H1 (cell line): ENCODE measurements around the gene ID1. TPM values are rescaled to one million over a fixed set of nuclear protein-coding genes. Genes with fewer than 3 reads are reported as not detected.
"Not testable (repeated sequence)": the region's sequence is repeated elsewhere in the genome, so short reads cannot be mapped to it uniquely, and the experiment has no call there.

ENCODE experiments used
- CTCF ChIA-PET: fragments of 300-600 bp; sonication (Branson Sonifier 250); formaldehyde crosslinking; loops from one replicate; lab custom pipeline; 2021; ENCODE audit not compliant: partially characterized antibody; lab: Charles Lee
- POLR2A ChIA-PET: fragments of 300-600 bp; sonication (Branson Sonifier 250); formaldehyde crosslinking; loops from one replicate; lab custom pipeline; 2021; ENCODE audit warnings: inconsistent platforms; ENCODE audit not compliant: partially characterized antibody; lab: Charles Lee
- DNase-seq, 2 experiments: peaks; one replicate each; pipeline versions ENCODE4 v3.0.0 to v3.0.0-alpha.2; 2010 to 2022; ENCODE audit warnings: low spot score in 2 of 2, low read depth in 1 of 2, mixed read lengths in 1 of 2
- FAIRE-seq: peaks from 2 replicates; lab custom pipeline; 2011; peaks lifted over from hg19 to GRCh38; lab: Jason Lieb, UNC
- H2AFZ ChIP-seq: 2 replicates; pipeline ENCODE4 v1.8.1; 2012; ENCODE audit warnings: low read length, inconsistent platforms
- H2AK5ac ChIP-seq: 2 replicates; pipeline ENCODE4 v1.6.1; 2013; ENCODE audit warnings: low read depth, low read length
- H2BK120ac ChIP-seq: replicated peaks from 2 replicates; pipeline ENCODE3; 2013; ENCODE audit warnings: low read depth, low read length, inconsistent platforms
- H2BK12ac ChIP-seq: 2 replicates; pipeline ENCODE4 v1.6.1; 2013; ENCODE audit warnings: low read depth, low read length
- H2BK15ac ChIP-seq: 2 replicates; pipeline ENCODE4 v1.6.1; 2013; ENCODE audit warnings: low read length
- H2BK20ac ChIP-seq: 2 replicates; pipeline ENCODE4 v1.6.1; 2013; ENCODE audit warnings: low read length
- H2BK5ac ChIP-seq: 2 replicates; pipeline ENCODE4 v1.6.1; 2013; ENCODE audit warnings: low read depth, low read length
- H3K14ac ChIP-seq: 2 replicates; pipeline ENCODE4 v1.6.1; 2013; ENCODE audit warnings: inconsistent platforms; ENCODE audit not compliant: insufficient read length
- H3K18ac ChIP-seq: 2 replicates; pipeline ENCODE4 v1.6.1; 2013; ENCODE audit warnings: low read length; ENCODE audit errors: extremely low read depth
- H3K23ac ChIP-seq: 2 replicates; pipeline ENCODE4 v1.6.1; 2013; ENCODE audit warnings: inconsistent platforms; ENCODE audit not compliant: insufficient read length
- H3K23me2 ChIP-seq: 2 replicates; pipeline ENCODE4 v1.6.1; 2013; ENCODE audit warnings: low read depth, low read length
- H3K27ac ChIP-seq: 2 replicates; pipeline ENCODE4 v1.6.1; 2011; ENCODE audit warnings: low read depth, low read length, inconsistent platforms
- H3K27me3 ChIP-seq, 4 experiments: replicated peaks in 1 of 4; 1 replicate in 1 of 4; 2 replicates in 3 of 4; pipeline versions ENCODE4 v1.6.1 to v1.8.1; 2011 to 2013; ENCODE audit warnings: low read length in 3 of 4, mild to moderate bottlenecking in 3 of 4, inconsistent platforms in 2 of 4, mixed read lengths in 2 of 4, moderate library complexity in 1 of 4; ENCODE audit not compliant: control insufficient read depth in 3 of 4, insufficient read depth in 3 of 4; ENCODE audit errors: extremely low read depth in 1 of 4
- H3K36me3 ChIP-seq, 4 experiments: 2 replicates each; pipeline versions ENCODE4 v1.6.1 to v1.8.1; 2011 to 2013; ENCODE audit warnings: mild to moderate bottlenecking in 4 of 4, low read length in 3 of 4, moderate library complexity in 2 of 4, control low read depth in 1 of 4, inconsistent platforms in 1 of 4; ENCODE audit not compliant: insufficient read depth in 4 of 4, control insufficient read depth in 2 of 4
- H3K4ac ChIP-seq: replicated peaks from 2 replicates; pipeline ENCODE3; 2013; ENCODE audit warnings: low read length, low read depth, mixed read lengths, inconsistent platforms; ENCODE audit not compliant: insufficient read length
- H3K4me1 ChIP-seq, 4 experiments: replicated peaks in 1 of 4; 1 replicate in 1 of 4; 2 replicates in 3 of 4; pipeline versions ENCODE4 v1.6.1 to v1.8.1; 2011 to 2013; ENCODE audit warnings: low read length in 3 of 4, inconsistent platforms in 2 of 4, mixed read lengths in 1 of 4; ENCODE audit not compliant: insufficient read depth in 4 of 4, control insufficient read depth in 3 of 4
- H3K4me2 ChIP-seq, 2 experiments: 2 replicates each; pipeline versions ENCODE4 v1.6.1 to v1.8.1; 2011 to 2013; ENCODE audit warnings: low read depth in 2 of 2, low read length in 2 of 2, control low read depth in 1 of 2, inconsistent platforms in 1 of 2, mild to moderate bottlenecking in 1 of 2; ENCODE audit not compliant: insufficient read depth in 1 of 2
- H3K4me3 ChIP-seq, 4 experiments: fragments of 200-600, 300-600 bp in 1 of 4; sonication (generic), shearing (Covaris generic), sonication (Bioruptor Twin) in 1 of 4; 2 replicates each; pipeline versions ENCODE4 v1.5.1 to v1.8.1; 2011 to 2016; ENCODE audit warnings: low read length in 4 of 4, low read depth in 3 of 4, control low read depth in 2 of 4, inconsistent platforms in 2 of 4, mild to moderate bottlenecking in 2 of 4, mixed read lengths in 1 of 4, moderate library complexity in 1 of 4; ENCODE audit not compliant: insufficient read depth in 2 of 4; ENCODE audit errors: extremely low read depth in 1 of 4
- H3K56ac ChIP-seq: replicated peaks from 2 replicates; pipeline ENCODE3; 2013; ENCODE audit warnings: low read depth, mild to moderate bottlenecking, mixed read lengths, low read length, inconsistent platforms; ENCODE audit not compliant: insufficient read length
- H3K79me1 ChIP-seq: 2 replicates; pipeline ENCODE4 v1.6.1; 2013; ENCODE audit warnings: low read depth, low read length, control low read depth
- H3K79me2 ChIP-seq, 2 experiments: 2 replicates each; pipeline versions ENCODE4 v1.6.1 to v1.8.1; 2012 to 2013; ENCODE audit warnings: low read length in 2 of 2, mild to moderate bottlenecking in 2 of 2, inconsistent platforms in 1 of 2; ENCODE audit not compliant: insufficient read depth in 2 of 2, control insufficient read depth in 1 of 2
- H3K9ac ChIP-seq, 4 experiments: replicated peaks in 1 of 4; 1 replicate in 1 of 4; 2 replicates in 3 of 4; pipeline versions ENCODE4 v1.6.1 to v1.8.1; 2011 to 2013; ENCODE audit warnings: low read depth in 3 of 4, low read length in 3 of 4, control low read depth in 2 of 4, mild to moderate bottlenecking in 2 of 4, moderate library complexity in 2 of 4, inconsistent platforms in 1 of 4; ENCODE audit errors: extremely low read depth in 1 of 4
- H3K9me3 ChIP-seq, 2 experiments: 2 replicates each; pipeline versions ENCODE4 v1.6.1 to v1.8.1; 2012 to 2013; ENCODE audit warnings: mild to moderate bottlenecking in 2 of 2, moderate library complexity in 2 of 2, control low read depth in 1 of 2, inconsistent platforms in 1 of 2, low read depth in 1 of 2, low read length in 1 of 2, mixed read lengths in 1 of 2; ENCODE audit not compliant: insufficient read depth in 2 of 2
- H4K20me1 ChIP-seq, 2 experiments: replicated peaks in 1 of 2; 2 replicates each; pipeline versions ENCODE3 to v1.8.1; 2011 to 2013; ENCODE audit warnings: inconsistent platforms in 2 of 2, low read length in 2 of 2, mild to moderate bottlenecking in 1 of 2; ENCODE audit not compliant: insufficient read depth in 2 of 2, control insufficient read depth in 1 of 2
- H4K5ac ChIP-seq: 2 replicates; pipeline ENCODE4 v1.6.1; 2013; ENCODE audit warnings: low read length, low read depth, mixed read lengths, inconsistent platforms; ENCODE audit not compliant: insufficient read length
- H4K8ac ChIP-seq: 2 replicates; pipeline ENCODE4 v1.8.0; 2013; ENCODE audit warnings: mild to moderate bottlenecking, moderate library complexity, low read length, inconsistent platforms; ENCODE audit not compliant: insufficient read depth; ENCODE audit errors: extremely low read depth
- H4K91ac ChIP-seq: replicated peaks from 2 replicates; pipeline ENCODE3; 2013; ENCODE audit warnings: low read length, mixed read lengths, inconsistent platforms; ENCODE audit not compliant: insufficient read length
- CHD1 ChIP-seq: IDR thresholded peaks from 2 replicates; pipeline ENCODE4 v1.6.1; 2012; ENCODE audit warnings: low read depth, low read length, improper control_type of control experiment
- SAP30 ChIP-seq: fragments of 300-600 bp; sonication (generic); IDR thresholded peaks from 2 replicates; pipeline ENCODE4 v1.7.1; 2012; ENCODE audit warnings: low read length, moderate library complexity, mild to moderate bottlenecking, inconsistent platforms; ENCODE audit not compliant: insufficient read depth, insufficient replicate concordance
- TAF7 ChIP-seq: optimal IDR thresholded peaks from 2 replicates; pipeline ENCODE3; 2011; ENCODE audit warnings: low read depth, mild to moderate bottlenecking, inconsistent platforms, low read length, moderate library complexity, borderline replicate concordance
- WGBS, 2 experiments: shearing (Covaris generic) in 1 of 2; methylation state at CpG; one replicate each; pipeline versions ENCODE4 v1.1.6 to v1.1.7; 2013 to 2015; ENCODE audit warnings: low lambda C conversion rate in 2 of 2, mixed read lengths in 2 of 2, inconsistent platforms in 1 of 2, low coverage in 1 of 2, missing lambda C conversion rate in 1 of 2; ENCODE audit not compliant: insufficient replicate concordance in 2 of 2, insufficient coverage in 1 of 2, insufficient read length in 1 of 2; ENCODE audit errors: extremely low coverage in 1 of 2, missing lambda C conversion rate in 1 of 2; 5-methylcytosine and 5-hydroxymethylcytosine counted together
- polyA plus RNA-seq, 7 experiments: library from polyadenylated mRNA; depleted of rRNA in 3 of 7; stranded (reverse) in 5 of 7; unstranded in 2 of 7; fragments of >200 nt in 5 of 7; fragments of 200-250 nt in 2 of 7; gene quantifications; 1 replicate in 5 of 7; 2 replicates in 1 of 7; 4 replicates in 1 of 7; pipeline versions ENCODE4 v1.2.1 to v1.2.3, GENCODE V29; 2011 to 2013; ENCODE audit warnings: missing spikeins in 2 of 7, mixed read lengths in 2 of 7
- total RNA-seq: library from RNA; stranded (reverse); fragmentation: NEBNext Ultra II Directional; extraction: Animal tissue kit (Norgen Biotek cat#: 25700); gene quantifications from 2 replicates; pipeline ENCODE4 v1.2.1, GENCODE V29; 2021

Gene ID1
- total and polyA plus RNA-seq, 2 of the 8 experiments (the other 6 are each of a cell fraction or from before 2014, with no cell fraction given) = 120 to 357 TPM

GRCh38 chr20:31644701-31645100 is 39.6 kb downstream of the ID1 start (continued):
- TF ChIP-seq SAP30 (no peak), TAF7 (no peak), CHD1 (no peak)

GRCh38 chr20:31648104-31648503 is 43.0 kb downstream of the ID1 start:
- ChIA-PET CTCF (interaction anchor here (0.6 to 7.1 kb wide), 9 partner anchors 13 to 135 kb away, joined by 3 to 51 read pairs (median 4); no protein-coding TSS in a partner anchor), POLR2A (interaction anchor here (0.7 to 1.1 kb wide), 4 partner anchors 13 to 78 kb away, joined by 3 read pairs; no protein-coding TSS in a partner anchor)

More at GRCh38 chr20:31648104-31648503, 43.0 kb downstream of the ID1 start:
- H3K79me1 ChIP-seq, H3K56ac ChIP-seq, H3K9ac ChIP-seq, H3K14ac ChIP-seq, FAIRE-seq, H3K4ac ChIP-seq, H3K79me2 ChIP-seq, H2BK120ac ChIP-seq, H3K36me3 ChIP-seq, DNase-seq, H4K20me1 ChIP-seq, H3K9me3 ChIP-seq, H2BK5ac ChIP-seq, H3K23ac ChIP-seq, H3K4me3 ChIP-seq, H3K27ac ChIP-seq, H4K8ac ChIP-seq, H3K23me2 ChIP-seq, H2AFZ ChIP-seq, H3K27me3 ChIP-seq, H4K5ac ChIP-seq, H2BK15ac ChIP-seq, H2AK5ac ChIP-seq, H2BK12ac ChIP-seq, H3K18ac ChIP-seq, H4K91ac ChIP-seq, H2BK20ac ChIP-seq, H3K4me2 ChIP-seq, H3K4me1 ChIP-seq: not testable (repeated sequence)
- 85% methylated on average over 3 of the region's 3 CpGs; no CpG with 5 or more reads in 1 of the 2 experiments for WGBS, 2 experiments
